Esophagus squamous epithelium (tissue), 5 donors: Measurements from ENCODE around the gene FAM177A1. TPM values are rescaled to one million over a fixed set of nuclear protein-coding genes. Genes with fewer than 3 reads are reported as not detected.

ENCODE experiments used
- DNase-seq: peaks from one replicate; lab custom pipeline; 2025; lab: John Stamatoyannopoulos, UW
- H3K27ac ChIP-seq, 4 donors: fragments of 200-600 bp; sonication (generic); one replicate each; pipeline ENCODE4 v1.5.1; 2016 to 2019; ENCODE audit warnings: mild to moderate bottlenecking in 1 of 4
- H3K27me3 ChIP-seq, 4 donors: fragments of 200-600 bp; sonication (generic); 1 replicate in 3 of 4; 2 replicates in 1 of 4; pipeline versions ENCODE4 v1.5.1 to v1.6.0; 2017 to 2021; ENCODE audit warnings: antibody characterized with exemption in 1 of 4
- H3K36me3 ChIP-seq, 3 donors: fragments of 200-600 bp; sonication (generic); one replicate each; pipeline ENCODE4 v1.5.1; 2016 to 2019
- H3K4me1 ChIP-seq, 3 donors: fragments of 200-600 bp; sonication (generic); one replicate each; pipeline ENCODE4 v1.5.1; 2017 to 2019
- H3K4me3 ChIP-seq, 4 donors: fragments of 200-600 bp; sonication (generic); 1 replicate in 3 of 4; 2 replicates in 1 of 4; pipeline ENCODE4 v1.5.1; 2016 to 2019; ENCODE audit warnings: mild to moderate bottlenecking in 2 of 4, moderate library complexity in 1 of 4
- H3K9me3 ChIP-seq, 3 donors: fragments of 200-600 bp; sonication (generic); one replicate each; pipeline ENCODE4 v1.5.1; 2016 to 2019
- POLR2A ChIP-seq, 4 donors: fragments of 450-650 bp; IDR thresholded peaks; one replicate each; pipeline ENCODE4 v1.6.1; 2017; ENCODE audit warnings: antibody characterized with exemption in 4 of 4, mild to moderate bottlenecking in 4 of 4, moderate library complexity in 3 of 4
- WGBS, 2 donors: methylation state at CpG; one replicate each; pipeline ENCODE4 v1.1.5; 2018; 5-methylcytosine and 5-hydroxymethylcytosine counted together
- intact Hi-C: fragments of 100-400 bp; cut with DNase I; formaldehyde crosslinking; loops from one replicate; pipeline ENCODE4 v1.15.0; 2022
- total RNA-seq, 4 donors: library from RNA; depleted of rRNA; stranded (reverse); fragments of >200 nt; gene quantifications; one replicate each; pipeline ENCODE4 v1.1.0, GENCODE V29; 2016
- TF ChIP-seq, protein P1 (sequence below), 6 experiments: fragments of 450-650 bp in 4 of 6; fragments of 200-600 bp in 2 of 6; sonication (generic) in 2 of 6; IDR thresholded peaks; one replicate each; pipeline ENCODE4 v1.5.1; 2016 to 2019; ENCODE audit warnings: antibody characterized with exemption in 6 of 6, mild to moderate bottlenecking in 4 of 6, moderate library complexity in 4 of 6
- donor health status: DM: yes; HTN: yes; CAD: no.

The FAM177A1 gene
- total RNA-seq, 4 donors from 2014 or later: 25.9 to 35.9 (median 28.3) TPM

GRCh38 chr14:35124127-35124526 is 78.1 kb downstream of the FAM177A1 start:
- Histone ChIP-seq H3K27ac (no peak overlapping the region), H3K36me3 (peaks cover 0 to 23% (median 0%) of the 10 kb centered on the region in 3 donors), H3K4me1 (peaks cover 5 to 47% (median 9%) of the 10 kb centered on the region in 3 donors), H3K9me3 (no peaks in the 10 kb centered on the region), H3K4me3 (no peak overlapping the region), H3K27me3 (no peaks in the 10 kb centered on the region)
- intact Hi-C loops: no loop called here
- DNase-seq: no peak
- TF ChIP-seq, protein P1, sequence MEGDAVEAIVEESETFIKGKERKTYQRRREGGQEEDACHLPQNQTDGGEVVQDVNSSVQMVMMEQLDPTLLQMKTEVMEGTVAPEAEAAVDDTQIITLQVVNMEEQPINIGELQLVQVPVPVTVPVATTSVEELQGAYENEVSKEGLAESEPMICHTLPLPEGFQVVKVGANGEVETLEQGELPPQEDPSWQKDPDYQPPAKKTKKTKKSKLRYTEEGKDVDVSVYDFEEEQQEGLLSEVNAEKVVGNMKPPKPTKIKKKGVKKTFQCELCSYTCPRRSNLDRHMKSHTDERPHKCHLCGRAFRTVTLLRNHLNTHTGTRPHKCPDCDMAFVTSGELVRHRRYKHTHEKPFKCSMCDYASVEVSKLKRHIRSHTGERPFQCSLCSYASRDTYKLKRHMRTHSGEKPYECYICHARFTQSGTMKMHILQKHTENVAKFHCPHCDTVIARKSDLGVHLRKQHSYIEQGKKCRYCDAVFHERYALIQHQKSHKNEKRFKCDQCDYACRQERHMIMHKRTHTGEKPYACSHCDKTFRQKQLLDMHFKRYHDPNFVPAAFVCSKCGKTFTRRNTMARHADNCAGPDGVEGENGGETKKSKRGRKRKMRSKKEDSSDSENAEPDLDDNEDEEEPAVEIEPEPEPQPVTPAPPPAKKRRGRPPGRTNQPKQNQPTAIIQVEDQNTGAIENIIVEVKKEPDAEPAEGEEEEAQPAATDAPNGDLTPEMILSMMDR (IDR thresholded peaks at IDR 0.05): no peak
- no peak for TF ChIP-seq POLR2A (IDR thresholded peaks at IDR 0.05)
- 68 to 89% methylated on average over 1 of the region's 1 CpG for WGBS, 2 donors

Other genes with a start within 250 kb of the FAM177A1 start
- gene BAZ1A, start 170.9 kb upstream of the FAM177A1 start, total RNA-seq: 10 to 100 TPM; 19.1 to 57.5 (median 53.8) TPM
- gene SRP54, start 63.3 kb upstream of the FAM177A1 start, total RNA-seq: 10 to 100 TPM; 46.2 to 53.0 (median 49.6) TPM
- 10 to 100 TPM in 3 of 4 donors, 1 to 10 TPM in 1; 7.1 to 23.9 (median 13.5) TPM for gene PPP2R3C, start 75.7 kb downstream of the FAM177A1 start, total RNA-seq
- 10 to 100 TPM; 22.6 to 40.5 (median 28.9) TPM for gene PRORP, start 76.3 kb downstream of the FAM177A1 start, total RNA-seq
- 100 to 1,000 TPM in 3 of 4 donors, 10 to 100 TPM in 1; 95.6 to 244 (median 169) TPM for gene PSMA6, start 246.1 kb downstream of the FAM177A1 start, total RNA-seq